CD8-positive, alpha-beta memory T cell (primary cell): ENCODE results near the gene C16orf89. TPM values are rescaled to one million over a fixed set of nuclear protein-coding genes. Genes with fewer than 3 reads are reported as not detected.

Experiments
- CTCF ChIA-PET: fragments of 350-600 bp; sonication (Branson Sonifier 250); formaldehyde crosslinking; loops from one replicate; lab custom pipeline; 2021; ENCODE audit warnings: antibody characterized with exemption; lab: Charles Lee
- POLR2A ChIA-PET: fragments of 350-600 bp; sonication (Branson Sonifier 250); formaldehyde crosslinking; loops from one replicate; lab custom pipeline; 2021; ENCODE audit warnings: antibody characterized with exemption; lab: Charles Lee
- DNase-seq, 5 donors: peaks; one replicate each; pipeline versions ENCODE4 v3.0.0 to v3.0.0-alpha.2; 2020 to 2022; ENCODE audit warnings: mixed read lengths in 1 of 5
- H3K27ac ChIP-seq: one replicate; pipeline ENCODE4 v1.7.0; 2013; ENCODE audit warnings: low read depth, mild to moderate bottlenecking, low read length, moderate library complexity
- H3K27me3 ChIP-seq: 2 replicates; pipeline ENCODE4 v1.7.0; 2013; ENCODE audit warnings: low read length, mild to moderate bottlenecking; ENCODE audit not compliant: insufficient read depth, poor library complexity, severe bottlenecking
- H3K36me3 ChIP-seq: 2 replicates; pipeline ENCODE4 v1.7.0; 2013; ENCODE audit warnings: mild to moderate bottlenecking, low read length, moderate library complexity; ENCODE audit not compliant: insufficient read depth
- H3K4me1 ChIP-seq: 2 replicates; pipeline ENCODE4 v1.7.0; 2013; ENCODE audit warnings: mild to moderate bottlenecking, low read length, moderate library complexity; ENCODE audit not compliant: insufficient read depth
- H3K4me3 ChIP-seq: 2 replicates; pipeline ENCODE4 v1.7.0; 2013; ENCODE audit warnings: mild to moderate bottlenecking, low read length
- H3K9me3 ChIP-seq: 2 replicates; pipeline ENCODE4 v1.7.0; 2013; ENCODE audit warnings: mild to moderate bottlenecking, low read length
- H3K27ac Mint-ChIP-seq, 8 donors: one replicate each; pipeline ENCODE4 v1.8.0; 2020 to 2021; ENCODE audit warnings: mixed read lengths in 8 of 8, mild to moderate bottlenecking in 6 of 8, inconsistent platforms in 3 of 8, moderate library complexity in 3 of 8
- H3K27me3 Mint-ChIP-seq, 2 donors: one replicate each; pipeline ENCODE4 v1.8.0; 2020 to 2021; ENCODE audit warnings: mixed read lengths in 2 of 2, mild to moderate bottlenecking in 1 of 2, moderate library complexity in 1 of 2
- H3K36me3 Mint-ChIP-seq, 3 donors: one replicate each; pipeline ENCODE4 v1.8.0; 2020 to 2021; ENCODE audit warnings: mixed read lengths in 3 of 3, inconsistent platforms in 1 of 3, mild to moderate bottlenecking in 1 of 3
- H3K4me1 Mint-ChIP-seq, 3 donors: one replicate each; pipeline ENCODE4 v1.8.0; 2020 to 2021; ENCODE audit warnings: mixed read lengths in 3 of 3, inconsistent platforms in 1 of 3, mild to moderate bottlenecking in 1 of 3
- H3K4me3 Mint-ChIP-seq, 7 donors: one replicate each; pipeline ENCODE4 v1.8.0; 2020 to 2021; ENCODE audit warnings: mixed read lengths in 7 of 7, mild to moderate bottlenecking in 6 of 7, moderate library complexity in 4 of 7, inconsistent platforms in 2 of 7
- H3K9me3 Mint-ChIP-seq, 5 donors: one replicate each; pipeline ENCODE4 v1.8.0; 2020 to 2022; ENCODE audit warnings: mixed read lengths in 5 of 5, mild to moderate bottlenecking in 3 of 5, moderate library complexity in 2 of 5, inconsistent platforms in 1 of 5
- polyA plus RNA-seq: library from polyadenylated mRNA; unstranded; fragments of 300-500 nt; fragmentation: Illumina TruSeq; gene quantifications from one replicate; pipeline ENCODE4 v1.2.3, GENCODE V29; 2021
- total RNA-seq, 2 experiments: library from RNA; stranded (reverse); gene quantifications; one replicate each; pipeline ENCODE4 v1.2.3, GENCODE V29; 2021

C16orf89 gene
- total and polyA plus RNA-seq, 3 experiments from 2014 or later, result not detected

DNA sequence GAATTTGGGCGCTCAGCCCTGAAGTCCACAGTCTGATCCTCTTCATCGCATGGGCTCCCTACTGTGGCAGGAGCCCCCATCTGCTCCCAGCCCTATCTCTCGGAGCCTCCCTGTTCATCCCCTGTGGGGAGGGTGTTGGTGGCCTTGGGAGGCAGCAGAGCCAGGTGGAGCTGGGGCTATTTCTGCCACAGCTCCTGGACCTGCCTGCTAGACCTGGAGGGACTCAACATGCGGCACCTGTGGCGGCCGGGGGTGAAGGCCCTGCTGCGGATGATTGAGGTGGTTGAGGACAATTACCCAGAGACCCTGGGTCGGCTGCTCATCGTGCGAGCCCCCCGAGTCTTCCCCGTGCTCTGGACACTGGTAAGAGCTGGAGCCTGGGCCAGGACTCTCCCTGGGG is 62.5 kb downstream of the C16orf89 start:
- Histone ChIP-seq H3K36me3 (no peaks in the 10 kb centered on the region), H3K27me3 (no peaks in the 10 kb centered on the region), H3K4me3 (no peak overlapping the region), H3K9me3 (no peaks in the 10 kb centered on the region), H3K4me1 (no peaks in the 10 kb centered on the region), H3K27ac (no peak overlapping the region)
- Mint-ChIP-seq H3K36me3 (no peaks in the 10 kb centered on the region), H3K4me1 (no peaks in the 10 kb centered on the region), H3K27me3 (peaks cover 7 to 22% of the 10 kb centered on the region in 2 donors), H3K27ac (no peak overlapping the region), H3K4me3 (no peak overlapping the region), H3K9me3 (no peaks in the 10 kb centered on the region)
- CTCF ChIA-PET, result no interaction called here
- POLR2A ChIA-PET, result no interaction called here
- no peak for DNase-seq

GRCh38 chr16:5002699-5003143 is 63.0 kb downstream of the C16orf89 start:
- H3K27me3 ChIP-seq, result no peaks in the 10 kb centered on the region
- no peaks in the 10 kb centered on the region for H3K4me1 ChIP-seq
- Mint-ChIP-seq H3K9me3 (no peaks in the 10 kb centered on the region), H3K27ac (no peak overlapping the region), H3K4me3 (no peak overlapping the region), H3K4me1 (no peaks in the 10 kb centered on the region), H3K27me3 (peaks cover 7 to 24% of the 10 kb centered on the region in 2 donors), H3K36me3 (no peaks in the 10 kb centered on the region)
- H3K36me3 ChIP-seq, result no peaks in the 10 kb centered on the region
- CTCF ChIA-PET, result no interaction called here
- H3K27ac ChIP-seq, result no peak overlapping the region
- DNase-seq, result no peak
- POLR2A ChIA-PET, result no interaction called here
- H3K9me3 ChIP-seq, result no peaks in the 10 kb centered on the region
- no peak overlapping the region for H3K4me3 ChIP-seq

- Histone ChIP-seq H3K36me3 (no peaks in the 10 kb centered on the region), H3K27ac (no peak overlapping the region), H3K4me1 (no peaks in the 10 kb centered on the region), H3K9me3 (no peaks in the 10 kb centered on the region), H3K4me3 (no peak overlapping the region), H3K27me3 (no peaks in the 10 kb centered on the region)
- Mint-ChIP-seq H3K4me1 (no peaks in the 10 kb centered on the region), H3K36me3 (no peaks in the 10 kb centered on the region), H3K27ac (no peak overlapping the region), H3K9me3 (no peaks in the 10 kb centered on the region), H3K4me3 (no peak overlapping the region), H3K27me3 (peaks cover 14 to 29% of the 10 kb centered on the region in 2 donors)
- no peak for DNase-seq
- POLR2A ChIA-PET, result no interaction called here
- CTCF ChIA-PET, result no interaction called here
These were observed 63.8 kb downstream of the C16orf89 start for GRCh38 chr16:5001986-5002385.

DNA sequence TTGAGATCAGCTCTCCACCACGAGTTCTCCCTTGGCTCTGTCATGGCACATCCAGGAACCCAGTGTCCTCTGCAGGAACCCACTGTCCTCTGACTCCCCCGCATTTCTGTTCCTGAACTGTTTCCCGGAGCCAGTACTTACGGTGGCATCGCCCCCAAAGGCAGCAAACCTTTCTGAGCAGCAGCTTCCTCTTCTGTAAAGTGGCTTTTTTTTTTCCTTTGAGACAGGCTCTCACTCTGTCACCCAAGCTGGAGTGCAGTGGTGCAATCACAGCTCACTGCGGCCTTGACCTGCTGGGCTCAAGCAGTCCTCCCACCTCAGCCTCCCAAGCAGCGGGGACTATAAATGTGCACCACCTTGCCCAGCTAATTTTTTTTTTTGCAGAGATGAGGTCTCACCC is 64.2 kb downstream of the C16orf89 start:
- H3K27ac ChIP-seq, result no peak overlapping the region
- H3K27me3 ChIP-seq, result no peaks in the 10 kb centered on the region
- no peak for DNase-seq
- H3K9me3 ChIP-seq, result no peaks in the 10 kb centered on the region
- no peak overlapping the region for H3K27ac Mint-ChIP-seq
- no peaks in the 10 kb centered on the region for H3K4me1 ChIP-seq
- H3K4me1 Mint-ChIP-seq, result no peaks in the 10 kb centered on the region
- no peaks in the 10 kb centered on the region for H3K9me3 Mint-ChIP-seq
- H3K27me3 Mint-ChIP-seq, result peaks cover 18 to 33% of the 10 kb centered on the region in 2 donors
- ChIA-PET POLR2A (no interaction called here), CTCF (no interaction called here)
- H3K36me3 ChIP-seq, result no peaks in the 10 kb centered on the region
- H3K36me3 Mint-ChIP-seq, result no peaks in the 10 kb centered on the region
- H3K4me3 Mint-ChIP-seq, result no peak overlapping the region
- H3K4me3 ChIP-seq, result no peak overlapping the region

DNA sequence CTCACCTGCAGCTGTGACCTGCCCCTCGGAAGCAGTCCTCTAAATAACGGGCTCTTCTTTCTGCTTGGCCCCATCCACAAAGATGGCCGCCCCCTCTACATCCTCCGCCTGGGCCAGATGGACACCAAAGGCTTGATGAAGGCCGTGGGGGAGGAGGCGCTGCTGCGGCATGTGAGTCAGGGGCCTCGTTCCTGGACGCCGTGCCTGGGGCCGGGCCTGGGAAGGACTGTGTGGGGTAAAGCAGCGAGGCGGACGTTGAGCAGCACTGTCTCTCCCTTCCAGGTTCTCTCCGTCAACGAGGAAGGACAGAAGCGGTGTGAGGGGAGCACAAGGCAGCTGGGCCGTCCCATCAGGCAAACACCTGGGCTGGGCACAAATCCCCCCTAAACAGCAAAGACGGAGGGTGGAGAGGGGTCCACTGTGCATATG is 65.2 kb downstream of the C16orf89 start:
- no peaks in the 10 kb centered on the region for H3K27me3 ChIP-seq
- Mint-ChIP-seq H3K9me3 (no peaks in the 10 kb centered on the region), H3K27me3 (peaks cover 18 to 34% of the 10 kb centered on the region in 2 donors), H3K36me3 (no peaks in the 10 kb centered on the region), H3K4me3 (no peak overlapping the region), H3K4me1 (no peaks in the 10 kb centered on the region), H3K27ac (no peak overlapping the region)
- H3K9me3 ChIP-seq, result no peaks in the 10 kb centered on the region
- H3K36me3 ChIP-seq, result no peaks in the 10 kb centered on the region
- H3K27ac ChIP-seq, result no peak overlapping the region
- ChIA-PET POLR2A (interaction anchor here (0.6 kb wide), 1 partner anchor 35 kb away, joined by 3 read pairs; no protein-coding TSS in a partner anchor), CTCF (no interaction called here)
- no peak for DNase-seq
- H3K4me1 ChIP-seq, result no peaks in the 10 kb centered on the region
- no peak overlapping the region for H3K4me3 ChIP-seq

DNA sequence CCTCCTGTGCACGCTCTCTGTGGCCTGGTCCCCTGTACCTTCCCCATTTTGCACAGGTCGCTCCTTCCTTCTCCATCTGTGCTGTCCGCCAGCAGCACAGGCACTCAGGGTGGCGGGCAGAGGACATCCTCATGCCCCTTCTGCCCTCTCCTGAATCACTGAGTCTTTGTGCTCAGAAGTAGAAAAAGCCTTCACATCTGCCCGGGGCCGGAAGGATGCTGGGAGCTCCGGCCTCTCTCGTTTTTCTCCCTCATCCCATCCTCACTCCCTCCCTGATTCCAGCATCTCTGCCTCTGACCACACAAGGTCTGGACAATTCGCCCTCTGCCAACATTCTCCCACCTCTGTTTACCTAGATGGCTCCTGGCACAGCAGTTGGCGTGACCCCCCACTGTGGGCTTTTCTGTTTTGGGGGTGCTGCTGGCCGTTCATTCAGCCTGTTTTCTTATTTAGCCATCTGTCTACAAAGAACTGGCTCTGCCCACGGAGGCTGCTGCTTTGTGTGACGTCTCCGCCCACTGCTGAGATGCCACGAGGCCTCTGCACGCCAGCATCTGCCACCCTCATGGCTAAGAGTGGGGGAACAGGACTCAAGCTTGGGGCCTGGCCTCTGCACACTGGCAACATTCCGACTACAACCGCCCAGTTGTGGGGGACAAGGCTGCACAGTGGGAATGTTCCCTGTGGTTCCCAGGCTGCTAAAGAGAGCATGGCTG is 70.9 kb downstream of the C16orf89 start:
- H3K36me3 ChIP-seq, result no peaks in the 10 kb centered on the region
- H3K9me3 Mint-ChIP-seq, result peaks cover 0 to 2% (median 0%) of the 10 kb centered on the region in 5 donors
- H3K9me3 ChIP-seq, result no peaks in the 10 kb centered on the region
- DNase-seq, result no peak
- H3K4me1 Mint-ChIP-seq, result no peaks in the 10 kb centered on the region
- H3K4me3 Mint-ChIP-seq, result no peak overlapping the region
- H3K4me1 ChIP-seq, result no peaks in the 10 kb centered on the region
- H3K27me3 ChIP-seq, result peaks cover 3% of the 10 kb centered on the region
- H3K4me3 ChIP-seq, result no peak overlapping the region
- no peak overlapping the region for H3K27ac Mint-ChIP-seq
- no peak overlapping the region for H3K27ac ChIP-seq
- ChIA-PET POLR2A (no interaction called here), CTCF (no interaction called here)
- peaks cover 19 to 45% of the 10 kb centered on the region in 2 donors for H3K27me3 Mint-ChIP-seq
- H3K36me3 Mint-ChIP-seq, result no peaks in the 10 kb centered on the region

Other genes starting within 250 kb of the C16orf89 start
- 100 to 1,000 TPM; 104 to 110 TPM for gene GLYR1, start 218.7 kb downstream of the C16orf89 start, total RNA-seq
- gene GLYR1, start 218.7 kb downstream of the C16orf89 start, polyA plus RNA-seq, result 40.2 TPM
- gene UBN1, start 218.5 kb downstream of the C16orf89 start, total RNA-seq, result 10 to 100 TPM; 40.3 to 41.0 TPM
- 23.3 TPM for gene UBN1, start 218.5 kb downstream of the C16orf89 start, polyA plus RNA-seq
- gene PPL, start 128.8 kb downstream of the C16orf89 start, total RNA-seq, result not detected
- 0.29 TPM for gene PPL, start 128.8 kb downstream of the C16orf89 start, polyA plus RNA-seq
- not detected for gene SEC14L5, start 107.6 kb downstream of the C16orf89 start, total RNA-seq
- gene SEC14L5, start 107.6 kb downstream of the C16orf89 start, polyA plus RNA-seq, result not detected
- gene NAGPA, start 32.0 kb downstream of the C16orf89 start, total RNA-seq, result 10 to 100 TPM; 18.8 to 19.0 TPM
- 33.3 TPM for gene NAGPA, start 32.0 kb downstream of the C16orf89 start, polyA plus RNA-seq
- 10 to 100 TPM; 47.8 to 50.7 TPM for gene ALG1, start 5.9 kb upstream of the C16orf89 start, total RNA-seq
- gene ALG1, start 5.9 kb upstream of the C16orf89 start, polyA plus RNA-seq, result 32.8 TPM
- 10 to 100 TPM; 29.1 to 30.9 TPM for gene EEF2KMT, start 31.8 kb upstream of the C16orf89 start, total RNA-seq
- gene EEF2KMT, start 31.8 kb upstream of the C16orf89 start, polyA plus RNA-seq, result 17.1 TPM